DMS 273 (cell line): ENCODE measurements around the gene PGAP1.
"Not testable (repeated sequence)": the region's sequence is repeated elsewhere in the genome, so short reads cannot be mapped to it uniquely, and the experiment has no call there.

ENCODE experiments used
- DNase-seq: peaks from one replicate; lab custom pipeline; 2025; ENCODE audit not compliant: unreplicated experiment; lab: John Stamatoyannopoulos, UW

PGAP1 gene

DNA sequence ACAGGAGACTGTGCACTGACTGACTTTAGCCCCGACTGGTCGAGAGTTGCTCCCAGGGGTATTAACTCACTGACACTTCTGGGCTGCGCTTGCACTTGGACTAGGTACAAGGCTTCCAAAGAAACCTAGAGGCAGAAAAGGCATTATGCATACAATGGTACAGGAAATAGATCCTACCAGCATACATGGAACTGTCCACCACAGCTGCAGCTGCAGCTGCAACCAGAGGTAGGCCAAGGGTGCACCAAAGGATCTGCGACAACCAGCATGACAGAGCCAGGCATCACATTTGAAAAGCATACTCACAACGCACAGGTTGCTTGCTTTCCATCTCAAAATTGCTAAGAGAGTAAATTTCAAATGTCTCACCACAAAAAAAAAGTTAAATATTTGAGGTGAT, 22.6 kb upstream of the PGAP1 start:
- DNase-seq = no peak

DNA sequence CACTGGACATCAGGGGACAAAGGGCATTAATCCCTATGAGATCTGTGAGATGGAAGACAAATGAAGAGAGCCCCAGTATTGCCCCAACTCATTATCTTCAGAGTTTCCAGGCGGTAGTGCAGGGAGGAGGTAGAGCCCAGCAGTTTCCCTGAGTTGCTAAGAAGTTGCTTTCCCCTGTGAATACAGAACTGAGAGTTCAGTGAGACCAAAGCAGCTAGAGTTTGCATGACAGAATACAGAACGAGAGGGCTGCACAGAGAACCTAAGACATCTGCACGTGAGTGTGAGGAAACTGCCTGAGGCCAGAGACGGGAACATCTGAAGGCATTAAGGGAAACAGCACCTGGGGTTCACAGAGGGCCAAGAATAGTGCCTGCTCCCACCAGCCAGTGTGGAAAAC, 18.1 kb upstream of the PGAP1 start:
- DNase-seq = no peak

DNA sequence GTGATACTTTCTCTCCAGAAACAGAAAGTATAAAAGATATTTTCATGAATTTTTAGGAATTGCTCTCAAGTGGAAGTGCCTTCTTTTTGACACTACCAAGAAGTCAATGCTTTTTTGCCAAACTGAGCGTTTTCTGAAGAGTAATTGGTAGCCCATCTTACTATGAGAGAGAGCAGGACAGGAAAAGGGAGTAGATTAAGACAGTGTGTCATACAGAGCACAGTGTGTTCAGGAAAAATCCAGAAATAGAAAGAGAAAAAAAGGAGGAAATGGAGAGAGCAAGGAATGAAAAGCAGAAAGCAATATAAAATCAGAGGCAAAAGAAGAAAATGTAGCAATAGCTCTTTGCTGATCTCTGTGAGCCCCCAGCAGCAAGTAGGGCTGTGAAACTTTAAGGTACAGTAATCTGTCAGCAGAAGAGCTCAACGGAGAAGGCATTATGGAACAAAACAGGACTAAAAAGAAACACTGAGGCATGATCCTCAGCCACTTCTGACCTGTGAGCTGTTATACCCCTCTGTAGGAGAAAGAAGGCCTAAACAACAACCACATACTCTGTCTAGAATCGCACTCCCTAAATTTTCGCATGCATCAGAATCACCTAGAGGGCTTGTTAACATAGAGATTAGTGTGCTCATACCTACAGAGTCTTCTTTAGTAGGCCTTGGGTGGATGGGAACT, 15.0 kb upstream of the PGAP1 start:
- no peak for DNase-seq

DNA sequence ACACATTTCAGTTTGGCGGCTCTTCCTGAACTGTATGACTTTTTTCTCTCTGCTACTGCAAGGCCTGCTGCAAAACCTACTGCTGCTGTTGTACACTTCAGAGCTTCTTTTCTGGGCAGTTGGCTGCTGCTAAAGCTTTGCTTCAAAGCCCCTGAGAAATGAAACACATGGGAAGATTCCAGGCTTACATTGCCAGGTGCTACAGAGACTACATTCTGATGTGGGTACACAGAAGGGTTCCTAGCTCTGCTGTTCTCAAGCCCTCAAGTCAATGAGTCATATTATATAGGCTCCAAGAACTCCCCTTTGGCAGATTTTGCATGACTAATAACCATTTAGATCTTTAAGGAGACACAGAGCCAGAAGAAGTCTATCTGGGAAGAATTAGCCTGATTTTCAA, 12.9 kb upstream of the PGAP1 start:
- DNase-seq = no peak

DNA sequence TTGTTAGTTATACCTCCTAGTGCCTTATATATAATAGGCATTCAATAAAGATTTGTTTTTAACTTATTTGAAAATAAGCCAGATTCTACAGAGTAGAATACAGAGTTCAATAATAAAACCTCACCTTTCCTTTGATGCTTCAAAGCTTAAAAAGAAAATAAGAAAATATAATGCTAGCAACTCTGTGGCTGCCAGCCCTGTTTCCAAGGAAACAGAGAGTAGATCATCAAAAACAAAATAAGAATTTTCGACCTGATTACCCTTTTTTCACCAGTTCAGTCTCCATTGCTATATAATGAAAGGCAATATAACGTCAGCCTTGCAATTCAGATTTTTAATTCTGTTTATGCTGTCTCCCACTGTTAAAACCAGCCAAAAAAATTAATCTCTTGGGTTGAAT, 8.9 kb upstream of the PGAP1 start:
- DNase-seq = no peak

DNA sequence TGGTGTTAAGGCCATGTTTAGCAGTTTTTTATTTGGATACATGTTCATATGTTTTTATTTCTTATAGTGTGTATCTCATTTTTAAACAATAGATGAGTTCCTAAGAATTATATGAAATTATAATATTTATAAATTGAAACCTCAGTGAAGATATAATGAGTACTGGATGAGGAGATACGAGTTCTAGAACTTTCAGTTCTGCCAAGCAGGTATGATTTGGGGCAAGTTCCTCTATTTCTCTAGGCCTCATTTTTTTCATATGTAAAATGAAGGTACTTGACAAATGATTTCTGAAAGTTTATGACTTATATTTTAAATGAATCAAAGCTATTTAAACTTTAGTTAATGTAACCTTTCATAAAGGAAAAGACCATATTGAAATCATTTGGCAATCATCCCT, 8.2 kb upstream of the PGAP1 start:
- DNase-seq = no peak

DNA sequence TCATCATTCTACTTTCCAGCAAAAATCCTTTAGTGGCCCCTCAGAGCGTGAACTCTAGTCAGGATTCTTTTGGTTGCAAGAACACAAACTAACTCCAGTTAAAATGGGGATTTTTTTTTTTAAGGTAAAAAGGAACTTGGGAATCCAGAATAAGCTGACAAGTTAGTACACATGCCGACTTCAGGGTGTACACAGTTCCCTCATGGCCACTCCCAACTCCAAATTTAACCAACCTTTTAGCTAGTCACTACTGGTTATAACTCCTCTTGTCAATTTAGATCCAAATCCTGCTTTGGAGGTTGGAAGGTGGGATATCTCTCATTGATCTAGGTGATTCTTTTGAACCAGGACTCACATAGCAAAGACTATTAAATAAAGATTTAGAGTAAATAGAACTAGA, 5.0 kb upstream of the PGAP1 start:
- no peak for DNase-seq

DNA sequence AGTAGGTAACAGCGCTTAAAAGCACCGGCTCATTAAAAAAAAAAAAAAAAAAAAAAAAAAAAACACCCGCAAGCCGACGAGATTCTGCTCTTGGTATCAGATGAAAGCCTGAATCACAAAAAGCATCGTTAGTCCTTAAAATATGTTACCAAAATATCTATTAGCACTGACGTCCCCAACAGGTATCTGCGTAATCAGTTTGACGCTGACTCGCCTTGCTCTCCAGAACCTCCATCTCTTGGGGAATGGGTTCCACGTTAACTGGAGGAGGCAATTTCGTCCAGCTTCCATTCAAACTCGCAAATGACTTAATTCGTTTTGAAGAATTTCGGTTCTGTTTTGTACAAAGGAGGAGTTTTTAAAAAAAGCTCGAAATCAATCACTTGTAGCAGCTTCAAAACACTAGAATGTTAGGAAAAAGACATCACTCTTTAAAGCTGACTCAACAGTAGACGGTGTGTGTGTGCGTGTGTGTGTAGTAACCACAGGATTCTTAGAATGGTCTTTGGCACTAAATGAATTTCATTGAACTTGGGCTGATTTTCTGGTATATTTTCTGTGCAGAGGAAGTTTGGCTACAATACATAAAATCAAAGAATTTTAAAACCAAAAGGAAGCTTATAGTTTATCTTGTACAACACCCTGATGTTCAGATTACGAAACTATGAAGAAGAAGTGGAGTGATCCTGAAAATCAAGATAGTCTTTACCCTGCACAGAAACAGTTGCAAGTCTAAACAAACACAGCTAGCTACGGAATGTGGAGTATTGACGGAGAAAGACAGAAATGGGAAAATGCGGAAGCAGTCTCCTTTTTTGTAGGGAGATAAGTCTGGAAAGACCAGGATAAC, 1.1 kb upstream of the PGAP1 start:
- peak; percentile 40 for DNase-seq

DNA sequence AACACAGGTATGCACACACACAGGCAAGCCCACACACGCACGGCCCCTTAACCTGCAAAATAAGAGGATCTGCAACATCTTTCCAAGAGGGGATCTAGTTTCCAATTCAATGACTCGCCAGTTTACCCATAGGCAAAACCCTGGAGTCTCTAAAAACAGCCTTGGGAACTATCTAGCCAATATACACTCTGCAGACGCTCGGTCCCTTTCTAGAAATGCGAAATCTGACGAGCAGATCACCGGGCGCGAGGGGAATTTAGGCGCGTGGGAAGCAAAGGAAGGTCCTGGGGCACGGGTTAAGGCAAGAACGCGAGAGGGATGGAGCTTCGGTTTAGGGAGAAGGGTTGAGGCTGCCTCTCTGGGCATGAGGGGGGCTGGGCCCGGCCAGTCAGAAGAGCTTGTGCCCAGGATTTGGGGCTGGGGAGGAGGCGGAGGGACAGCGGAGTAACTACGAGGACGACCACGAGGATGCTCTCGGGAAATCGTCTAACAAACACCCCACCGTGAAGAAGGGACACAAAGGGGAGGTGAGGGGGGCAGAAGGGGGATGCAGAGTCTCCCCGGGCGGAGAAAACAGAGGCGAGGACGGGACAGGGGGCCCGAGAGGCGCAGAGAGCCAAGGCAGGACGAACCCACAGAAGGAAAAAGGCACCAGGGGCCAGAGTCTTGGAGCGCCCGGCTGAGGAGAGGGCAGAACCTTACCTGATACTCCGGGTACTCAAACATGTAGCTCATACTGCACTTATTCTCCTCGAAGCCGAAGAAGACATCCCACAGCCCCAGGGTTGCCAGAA, 542 bp downstream of the PGAP1 start:
- DNase-seq = peak; percentile 79

DNA sequence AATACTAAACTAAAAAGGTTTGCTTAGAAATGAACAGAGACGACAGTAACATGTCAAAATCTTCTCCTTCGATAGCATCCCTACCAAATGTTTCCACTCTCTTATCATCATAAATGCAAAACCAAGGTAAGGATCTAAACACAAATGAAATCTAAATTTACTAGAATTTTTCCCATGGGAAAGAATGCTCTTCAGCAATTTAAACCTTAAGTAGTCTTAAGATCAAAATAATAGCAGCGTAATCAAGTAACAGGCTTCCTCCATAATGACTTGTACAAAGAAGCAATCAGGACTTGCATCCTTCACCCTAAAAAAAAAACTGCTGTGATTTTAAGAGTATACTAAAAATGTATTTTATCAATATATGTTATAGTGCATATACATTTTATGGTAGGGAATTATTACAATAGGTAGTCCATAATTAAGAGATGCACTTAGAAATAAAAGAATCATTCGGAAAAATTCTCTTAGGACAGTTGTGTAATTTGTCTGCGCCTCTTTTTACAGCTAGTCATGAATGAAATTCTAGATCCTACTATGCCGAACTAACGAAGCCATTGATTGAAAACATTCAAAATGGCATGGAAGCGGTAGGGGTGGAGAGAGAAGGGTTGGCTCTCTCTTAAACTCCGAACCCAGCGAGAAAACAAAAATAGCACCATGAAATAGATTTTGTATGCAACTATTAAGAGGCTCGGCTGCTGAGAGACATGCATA, 1.3 kb downstream of the PGAP1 start:
- DNase-seq = peak; percentile 75

DNA sequence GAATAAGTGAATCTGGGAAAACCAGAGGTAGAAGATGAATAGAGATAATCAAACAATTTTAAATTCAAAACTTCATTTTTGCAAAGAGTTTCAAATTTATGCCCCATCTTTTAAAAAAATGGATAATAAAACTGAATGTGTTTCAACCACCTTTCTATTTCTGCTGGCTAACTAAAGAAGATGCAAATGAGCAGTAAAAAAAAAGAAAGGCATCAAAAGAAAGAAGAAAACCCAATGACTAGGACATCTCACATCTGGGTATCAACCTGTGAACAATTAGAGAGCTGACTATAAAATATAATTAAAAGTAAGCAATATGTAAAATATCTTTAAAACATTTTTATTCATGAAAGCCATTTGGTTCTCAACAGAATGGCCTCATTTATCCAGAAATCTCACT, 2.5 kb downstream of the PGAP1 start:
- no peak for DNase-seq

DNA sequence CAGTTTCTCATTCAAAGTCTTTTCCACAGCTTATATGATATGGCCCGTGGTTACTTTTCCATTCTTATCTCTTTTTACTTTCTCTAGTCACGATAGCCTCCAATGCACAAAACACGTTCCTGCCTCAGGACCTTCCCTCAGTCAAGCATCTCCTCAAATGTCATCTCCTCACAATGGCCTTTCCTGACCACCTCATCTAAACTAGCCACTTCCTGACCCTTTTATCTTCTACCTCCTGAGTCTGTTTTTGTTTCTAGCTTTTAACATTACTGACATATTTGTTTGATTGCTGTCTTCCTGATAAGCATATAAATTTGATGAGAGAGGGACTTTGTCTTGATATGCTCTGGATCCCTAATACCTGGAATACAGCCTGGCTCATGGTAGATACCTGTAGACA, 7.6 kb downstream of the PGAP1 start:
- no peak for DNase-seq

DNA sequence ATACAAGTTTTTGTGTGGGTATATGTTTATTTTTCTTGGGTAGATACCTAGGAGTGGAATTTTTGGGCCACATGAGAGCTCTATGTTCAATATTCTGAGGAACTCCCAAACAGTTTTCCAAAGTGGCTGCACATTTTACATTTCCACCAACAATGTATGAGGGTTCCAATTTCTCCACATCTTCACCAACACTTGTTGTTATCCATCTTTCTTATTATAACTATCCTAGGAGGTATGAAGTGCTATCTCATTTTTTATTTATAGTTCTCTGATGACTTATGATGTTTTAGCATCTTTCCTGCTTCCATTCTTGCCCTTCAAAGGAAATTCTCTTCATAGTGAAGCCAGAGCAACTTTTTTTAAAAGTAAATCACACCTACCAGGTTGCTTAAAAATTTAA, 8.7 kb downstream of the PGAP1 start:
- no peak for DNase-seq

DNA sequence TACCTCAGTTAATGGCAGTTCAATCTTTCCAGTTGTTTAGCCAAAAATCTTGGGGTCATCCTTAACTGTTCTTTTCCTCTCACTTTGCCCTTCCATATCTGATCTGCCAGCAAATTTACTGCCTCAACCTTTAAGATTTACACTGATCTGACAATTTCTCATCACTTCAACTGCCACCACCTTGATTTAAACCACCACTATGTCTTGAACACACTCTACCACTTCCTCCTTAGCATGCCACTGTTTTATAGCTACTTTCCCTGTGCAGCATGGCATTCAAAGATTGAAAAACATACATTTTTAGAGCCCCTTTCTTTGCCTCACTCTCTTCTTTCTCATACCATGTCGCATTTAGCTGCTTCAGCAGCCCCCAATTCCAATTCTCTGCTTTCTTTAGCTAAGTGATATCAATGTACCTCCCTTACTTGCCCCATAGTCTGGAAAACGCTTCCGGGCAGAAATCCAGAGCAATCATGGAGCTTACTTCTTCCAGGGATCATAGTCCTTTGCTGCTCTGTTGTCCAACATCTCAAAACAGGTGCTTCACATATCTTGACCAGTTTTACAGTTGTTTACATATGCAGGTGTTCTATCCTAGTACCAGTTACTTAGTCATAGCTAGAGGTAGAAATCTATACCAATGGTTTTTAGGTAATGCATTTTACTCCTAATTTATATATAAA, 10.9 kb downstream of the PGAP1 start:
- no peak for DNase-seq

DNA sequence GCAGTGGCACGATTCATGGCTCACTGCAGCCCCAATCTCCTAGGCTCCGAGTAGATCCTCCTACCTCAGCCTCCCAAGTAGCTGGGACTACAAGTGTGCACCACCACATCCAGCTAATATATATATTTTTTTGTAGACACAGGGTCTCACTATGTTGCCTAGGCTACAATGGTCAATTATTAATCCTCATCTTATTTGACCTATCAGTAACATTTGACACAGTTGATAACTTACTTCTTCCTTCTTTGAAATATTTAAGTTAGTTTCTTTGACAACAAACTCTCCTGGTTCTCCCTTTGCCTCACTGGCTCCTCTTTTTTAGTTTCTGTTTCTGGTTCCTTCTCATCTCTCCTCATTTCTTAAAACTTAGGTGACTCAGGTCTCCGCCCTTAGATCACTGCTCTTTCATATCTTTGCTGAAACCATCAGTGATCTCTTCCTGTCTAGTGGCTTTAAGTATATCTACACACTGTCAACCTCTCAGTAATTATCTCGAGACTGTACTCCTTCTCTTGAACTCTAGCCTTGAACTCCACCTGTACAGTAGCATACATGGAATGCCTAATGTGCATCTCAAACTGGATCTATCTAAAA, 11.5 kb downstream of the PGAP1 start:
- DNase-seq = no peak

DNA sequence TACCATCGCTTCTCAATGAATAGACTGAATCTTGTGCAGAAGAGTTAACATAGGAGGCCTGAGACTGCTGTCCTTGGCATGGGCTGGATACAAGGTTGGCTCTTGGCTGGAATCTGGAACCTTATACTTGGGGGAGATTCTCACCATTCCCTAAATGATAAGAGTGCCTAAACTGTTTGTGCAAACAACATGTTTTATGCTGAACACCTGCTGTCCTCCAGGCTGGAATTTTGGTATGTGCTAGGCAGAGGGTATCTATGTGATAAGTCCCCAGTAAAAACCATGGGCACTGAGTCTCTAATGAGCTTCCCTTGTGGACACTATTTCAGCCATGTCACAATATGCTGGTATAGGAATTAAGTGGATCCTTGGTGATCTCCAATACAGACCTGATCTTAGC, 12.8 kb downstream of the PGAP1 start:
- DNase-seq = no peak

DNA sequence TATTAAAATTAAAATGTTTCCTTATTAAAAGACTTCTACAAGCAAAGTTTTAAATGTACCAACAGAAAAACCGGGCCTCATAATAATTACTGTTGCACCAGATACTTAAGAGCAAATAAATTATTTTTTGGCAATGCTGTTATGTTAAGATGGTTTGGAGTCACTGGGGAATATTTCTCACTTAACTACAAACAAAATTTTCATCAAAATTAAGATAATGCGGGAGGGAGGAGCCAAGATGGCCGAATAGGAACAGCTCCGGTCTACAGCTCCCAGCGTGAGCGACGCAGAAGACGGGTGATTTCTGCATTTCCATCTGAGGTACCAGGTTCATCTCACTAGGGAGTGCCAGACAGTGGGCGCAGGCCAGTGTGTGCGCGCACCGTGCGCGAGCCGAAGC, 21.1 kb downstream of the PGAP1 start:
- DNase-seq = not testable (repeated sequence)

DNA sequence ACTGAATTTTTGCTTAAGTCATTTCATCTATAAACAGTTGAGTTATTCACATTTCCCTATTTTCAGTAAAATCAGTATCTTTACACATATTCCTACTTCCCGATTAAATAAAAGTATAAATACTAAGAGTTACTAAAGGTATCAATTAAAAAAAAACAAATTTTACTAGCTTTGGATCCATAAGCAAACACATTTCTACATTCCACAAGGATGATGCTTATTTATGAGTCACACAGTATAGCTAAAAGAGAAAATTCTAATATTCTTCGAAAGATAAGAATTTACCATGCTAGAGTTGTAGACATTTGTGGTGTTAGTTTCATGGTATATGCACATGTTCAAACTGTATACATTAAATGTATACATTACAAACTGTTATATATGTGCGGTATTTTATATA, 23.7 kb downstream of the PGAP1 start:
- DNase-seq = no peak

DNA sequence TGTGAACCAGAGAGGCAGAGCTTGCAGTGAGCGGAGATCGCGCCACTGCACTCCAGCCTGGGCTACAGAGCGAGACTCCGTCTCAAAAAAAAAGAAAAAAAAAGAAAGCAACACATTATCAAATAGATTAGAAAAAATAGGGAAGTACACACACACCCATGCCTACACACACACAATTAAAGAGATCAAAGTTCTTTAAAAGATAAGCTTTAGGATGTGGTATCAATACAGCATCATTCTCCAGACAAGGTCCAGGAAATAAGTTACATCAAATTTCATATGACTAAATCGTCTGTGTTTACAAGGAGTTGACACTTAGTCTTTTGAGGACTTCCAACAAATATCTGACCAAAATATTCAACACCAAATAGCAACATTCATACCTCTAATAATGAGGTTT, 25.7 kb downstream of the PGAP1 start:
- no peak for DNase-seq

DNA sequence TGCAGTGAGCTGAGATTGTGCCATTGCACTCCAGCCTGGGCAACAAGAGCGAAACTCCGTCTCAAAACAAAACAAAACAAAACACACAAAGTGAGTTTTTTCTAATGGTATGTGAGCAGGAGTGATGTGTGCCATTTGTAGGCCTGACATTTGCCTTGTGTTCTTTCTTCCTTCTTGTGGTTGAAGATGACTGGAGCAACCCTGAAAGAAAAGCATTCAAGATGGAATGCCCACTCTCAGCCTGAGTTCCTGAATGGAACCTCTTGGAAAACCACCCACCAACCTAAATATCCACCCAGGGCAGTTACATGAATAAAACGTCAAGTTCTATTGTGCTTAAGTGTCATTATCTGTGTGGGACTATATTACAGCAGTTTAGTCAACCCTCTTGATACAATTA, 26.5 kb downstream of the PGAP1 start:
- DNase-seq = no peak
